Measurements from ENCODE around the gene FBRSL1. TPM values are rescaled to one million over a fixed set of nuclear protein-coding genes. Genes with fewer than 3 reads are reported as not detected.
A peak's percentile ranks its signal among the peaks of the same experiment; 100 is the strongest.
"Not testable (repeated sequence)": the region's sequence is repeated elsewhere in the genome, so short reads cannot be mapped to it uniquely, and the experiment has no call there.

Gene FBRSL1
- total and polyA plus RNA-seq, 9 donors, result 3.2 to 69.5 (median 32.2) TPM

DNA sequence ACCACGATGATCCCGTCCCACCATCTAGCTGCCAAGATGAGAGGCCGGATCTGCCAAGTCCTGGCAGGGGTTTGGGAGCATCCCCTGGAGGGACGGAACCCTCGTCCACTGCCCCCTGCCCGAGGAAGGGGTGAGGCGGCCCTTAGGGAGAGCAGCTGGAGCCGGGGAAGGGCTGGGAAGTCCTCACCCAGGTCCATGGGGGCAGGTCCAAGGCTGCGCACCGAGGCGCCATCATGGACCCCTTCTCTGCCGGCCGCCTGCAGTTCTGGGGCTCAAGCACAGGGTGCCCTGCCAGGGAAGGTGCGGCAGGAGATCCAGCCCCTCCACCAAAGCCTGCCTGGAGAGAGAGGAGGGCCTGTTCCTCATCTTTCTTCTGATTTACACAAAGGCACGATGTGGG, 17.6 kb upstream of the FBRSL1 start:
- peaks cover 1% of the 10 kb centered on the region for H3K4me1 ChIP-seq (ENCODE audit: insufficient read depth)
- TF ChIP-seq POLR2A (IDR thresholded peaks at IDR 0.05), result no peak
- TF ChIP-seq, protein P1, sequence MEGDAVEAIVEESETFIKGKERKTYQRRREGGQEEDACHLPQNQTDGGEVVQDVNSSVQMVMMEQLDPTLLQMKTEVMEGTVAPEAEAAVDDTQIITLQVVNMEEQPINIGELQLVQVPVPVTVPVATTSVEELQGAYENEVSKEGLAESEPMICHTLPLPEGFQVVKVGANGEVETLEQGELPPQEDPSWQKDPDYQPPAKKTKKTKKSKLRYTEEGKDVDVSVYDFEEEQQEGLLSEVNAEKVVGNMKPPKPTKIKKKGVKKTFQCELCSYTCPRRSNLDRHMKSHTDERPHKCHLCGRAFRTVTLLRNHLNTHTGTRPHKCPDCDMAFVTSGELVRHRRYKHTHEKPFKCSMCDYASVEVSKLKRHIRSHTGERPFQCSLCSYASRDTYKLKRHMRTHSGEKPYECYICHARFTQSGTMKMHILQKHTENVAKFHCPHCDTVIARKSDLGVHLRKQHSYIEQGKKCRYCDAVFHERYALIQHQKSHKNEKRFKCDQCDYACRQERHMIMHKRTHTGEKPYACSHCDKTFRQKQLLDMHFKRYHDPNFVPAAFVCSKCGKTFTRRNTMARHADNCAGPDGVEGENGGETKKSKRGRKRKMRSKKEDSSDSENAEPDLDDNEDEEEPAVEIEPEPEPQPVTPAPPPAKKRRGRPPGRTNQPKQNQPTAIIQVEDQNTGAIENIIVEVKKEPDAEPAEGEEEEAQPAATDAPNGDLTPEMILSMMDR (IDR thresholded peaks at IDR 0.05), result no peak
- TF ChIP-seq EP300 (IDR thresholded peaks at IDR 0.05), result no peak
- no peaks in the 10 kb centered on the region for H3K27me3 ChIP-seq
- H3K4me3 ChIP-seq, result no peak overlapping the region
- WGBS, 3 donors, result 79 to 82% (median 80%) methylated on average over 15 of the region's 15 CpGs
- no peak overlapping the region for H3K27ac ChIP-seq
- H3K36me3 ChIP-seq, result no peaks in the 10 kb centered on the region
- intact Hi-C loops (cut with DNase I), result no loop called here
- no peaks in the 10 kb centered on the region for H3K9me3 ChIP-seq
- DNase-seq, result peak in 1 of 5 donors; percentile 9

DNA sequence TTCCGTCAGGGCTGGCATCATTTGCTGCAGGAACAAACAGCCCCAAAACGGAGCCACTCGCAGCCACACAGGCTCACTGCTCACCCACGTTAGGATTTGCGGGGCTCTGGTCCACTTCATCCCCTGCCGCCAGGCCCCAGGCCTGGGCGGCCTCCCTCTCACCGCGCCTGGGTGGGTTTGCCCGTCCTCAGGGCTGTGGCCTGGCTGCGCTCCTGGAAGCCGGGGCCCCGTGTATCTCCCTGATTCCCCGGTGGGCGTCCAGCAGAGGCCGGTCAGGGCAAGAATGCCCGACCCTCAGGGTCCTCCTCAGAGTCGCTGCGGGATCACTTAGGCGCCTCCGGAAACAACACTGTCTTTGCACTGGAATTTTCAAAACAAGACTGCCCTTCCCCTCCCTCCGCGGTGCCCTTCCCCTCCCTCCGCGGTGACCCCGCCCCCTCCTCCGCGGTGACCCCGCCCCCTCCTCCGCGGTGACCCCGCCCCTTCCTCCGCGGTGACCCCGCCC, 15.7 kb upstream of the FBRSL1 start:
- H3K27ac ChIP-seq, result no peak overlapping the region
- H3K9me3 ChIP-seq, result no peaks in the 10 kb centered on the region
- H3K4me3 ChIP-seq, result no peak overlapping the region
- 61 to 65% (median 61%) methylated on average over 24 to 35 of the region's 35 CpGs for WGBS, 3 donors
- intact Hi-C loops (cut with DNase I), result no loop called here
- TF ChIP-seq EP300 (IDR thresholded peaks at IDR 0.05), result no peak
- no peaks in the 10 kb centered on the region for H3K27me3 ChIP-seq
- DNase-seq, result peak in 1 of 5 donors; percentile 9
- H3K4me1 ChIP-seq (ENCODE audit: insufficient read depth), result peaks cover 1% of the 10 kb centered on the region
- H3K36me3 ChIP-seq, result no peaks in the 10 kb centered on the region

DNA sequence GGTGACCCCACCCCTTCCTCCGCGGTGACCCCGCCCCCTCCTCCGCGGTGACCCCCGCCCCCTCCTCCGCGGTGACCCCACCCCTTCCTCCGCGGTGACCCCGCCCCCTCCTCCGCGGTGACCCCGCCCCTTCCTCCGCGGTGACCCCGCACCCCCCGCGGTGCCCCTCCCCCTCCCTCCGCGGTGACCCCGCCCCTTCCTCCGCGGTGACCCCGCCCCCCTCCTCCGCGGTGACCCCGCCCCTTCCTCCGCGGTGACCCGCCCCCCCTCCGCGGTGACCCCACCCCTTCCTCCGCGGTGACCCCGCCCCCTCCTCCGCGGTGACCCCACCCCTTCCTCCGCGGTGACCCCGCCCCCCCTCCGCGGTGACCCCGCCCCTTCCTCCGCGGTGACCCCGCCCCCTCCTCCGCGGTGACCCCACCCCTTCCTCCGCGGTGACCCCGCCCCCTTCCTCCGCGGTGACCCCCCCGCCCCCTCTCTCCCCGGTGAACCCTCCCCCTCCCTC, 15.1 kb upstream of the FBRSL1 start:
- H3K4me3 ChIP-seq; H3K4me1 ChIP-seq (ENCODE audit: insufficient read depth); H3K27me3 ChIP-seq; DNase-seq; H3K9me3 ChIP-seq; H3K36me3 ChIP-seq; intact Hi-C loops (cut with DNase I); H3K27ac ChIP-seq: not testable (repeated sequence)
- 20% methylated on average over 2 of the region's 56 CpGs; no CpG with 5 or more reads in 2 of the 3 donors for WGBS, 3 donors

DNA sequence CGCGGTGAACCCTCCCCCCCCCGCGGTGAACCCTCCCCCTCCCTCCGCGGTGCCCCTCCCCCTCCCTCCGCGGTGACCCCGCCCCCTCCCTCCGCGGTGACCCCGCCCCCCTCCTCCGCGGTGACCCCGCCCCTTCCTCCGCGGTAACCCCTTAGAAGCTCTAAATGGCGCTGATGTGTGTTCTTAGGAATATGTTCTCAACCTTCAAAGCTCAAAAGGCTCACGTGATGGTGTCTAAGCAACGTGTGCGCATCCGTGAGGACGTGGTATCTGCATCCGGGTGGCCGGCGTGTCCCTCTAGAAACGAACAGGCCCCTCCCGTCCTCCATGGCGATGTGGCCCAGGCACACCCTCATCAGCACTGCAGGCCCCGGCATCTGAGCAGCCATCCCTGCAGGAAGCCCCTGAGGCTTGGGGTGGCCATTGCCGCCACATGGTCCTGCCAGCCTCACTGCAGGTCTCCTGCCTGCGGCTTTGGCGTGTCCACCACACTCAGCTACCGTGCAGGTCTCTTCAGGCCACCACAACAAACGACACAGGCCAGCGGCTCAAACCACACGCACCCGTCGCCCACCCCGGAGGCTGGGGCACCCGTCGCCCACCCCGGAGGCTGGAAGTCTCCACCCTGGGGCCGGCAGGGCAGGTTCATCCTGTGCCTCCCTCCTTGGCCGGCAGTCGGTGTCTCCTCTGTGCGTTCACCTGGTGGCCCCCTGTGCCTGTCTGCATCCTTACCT, 14.5 kb upstream of the FBRSL1 start:
- 82 to 93% (median 89%) methylated on average over 30 to 39 of the region's 47 CpGs for WGBS, 3 donors
- H3K27ac ChIP-seq, result no peak overlapping the region

GRCh38 chr12:132476038-132476414, 13.9 kb upstream of the FBRSL1 start:
- H3K27ac ChIP-seq, result no peak overlapping the region
- no peaks in the 10 kb centered on the region for H3K27me3 ChIP-seq
- H3K9me3 ChIP-seq, result no peaks in the 10 kb centered on the region
- intact Hi-C loops (cut with DNase I), result no loop called here
- H3K36me3 ChIP-seq, result no peaks in the 10 kb centered on the region
- TF ChIP-seq, protein P1 (IDR thresholded peaks at IDR 0.05), result no peak
- TF ChIP-seq EP300 (IDR thresholded peaks at IDR 0.05) (no peak), POLR2A (IDR thresholded peaks at IDR 0.05) (no peak)
- 87 to 92% (median 90%) methylated on average over 26 of the region's 26 CpGs for WGBS, 3 donors
- peak in 1 of 5 donors; percentile 10 for DNase-seq
- H3K4me3 ChIP-seq, result no peak overlapping the region
- peaks cover 1% of the 10 kb centered on the region for H3K4me1 ChIP-seq (ENCODE audit: insufficient read depth)

More for the DNA sequence above, 14.5 kb upstream of the FBRSL1 start:
- Histone ChIP-seq H3K9me3 (no peaks in the 10 kb centered on the region), H3K36me3 (no peaks in the 10 kb centered on the region), H3K4me1 (ENCODE audit: insufficient read depth) (peaks cover 1% of the 10 kb centered on the region), H3K4me3 (no peak overlapping the region), H3K27me3 (no peaks in the 10 kb centered on the region)
- DNase-seq, result peak in 1 of 5 donors; percentile 11
- no peak for TF ChIP-seq EP300 (IDR thresholded peaks at IDR 0.05)
- no peak for TF ChIP-seq POLR2A (IDR thresholded peaks at IDR 0.05)
- TF ChIP-seq, protein P1 (IDR thresholded peaks at IDR 0.05), result no peak
- intact Hi-C loops (cut with DNase I), result no loop called here

Measured in ovary (tissue), 9 donors.